Smooth muscle cell (in vitro differentiated cells): ENCODE data around the gene TMEM140. TPM values are rescaled to one million over a fixed set of nuclear protein-coding genes. Genes with fewer than 3 reads are reported as not detected.
A peak's percentile ranks its signal among the peaks of the same experiment; 100 is the strongest.
"Not testable (repeated sequence)": the region's sequence is repeated elsewhere in the genome, so short reads cannot be mapped to it uniquely, and the experiment has no call there.

ENCODE experiments used
- DNase-seq: peaks from one replicate; lab custom pipeline; 2025; ENCODE audit not compliant: unreplicated experiment; lab: John Stamatoyannopoulos, UW
- H2AFZ ChIP-seq: fragments of 200-600 bp; sonication (generic); 2 replicates; pipeline ENCODE4 v1.6.0; 2016; ENCODE audit warnings: antibody characterized with exemption, low read depth, mild to moderate bottlenecking
- H3F3A ChIP-seq: fragments of 200-600 bp; sonication (generic); 2 replicates; pipeline ENCODE4 v1.6.0; 2017; ENCODE audit warnings: antibody characterized with exemption, low read depth
- H3K27ac ChIP-seq: fragments of 200-600 bp; sonication (generic); 2 replicates; pipeline ENCODE4 v1.5.1; 2016; ENCODE audit warnings: low read depth, mild to moderate bottlenecking
- H3K27me3 ChIP-seq: fragments of 200-600 bp; sonication (generic); 2 replicates; pipeline ENCODE4 v1.6.1; 2016; ENCODE audit warnings: low read depth, mild to moderate bottlenecking
- H3K36me3 ChIP-seq: fragments of 200-600 bp; sonication (generic); 2 replicates; pipeline ENCODE4 v1.5.1; 2016; ENCODE audit warnings: low read depth
- H3K4me1 ChIP-seq: fragments of 200-600 bp; sonication (generic); 2 replicates; pipeline ENCODE4 v1.5.1; 2016; ENCODE audit warnings: low read depth
- H3K4me2 ChIP-seq: fragments of 200-600 bp; sonication (generic); 2 replicates; pipeline ENCODE4 v1.6.0; 2016; ENCODE audit warnings: mild to moderate bottlenecking
- H3K4me3 ChIP-seq: fragments of 200-600 bp; sonication (generic); 2 replicates; pipeline ENCODE4 v1.5.1; 2016; ENCODE audit warnings: mild to moderate bottlenecking
- H3K79me2 ChIP-seq: fragments of 200-600 bp; sonication (generic); 2 replicates; pipeline ENCODE4 v1.6.0; 2016; ENCODE audit warnings: low read depth, mild to moderate bottlenecking
- H3K9ac ChIP-seq: fragments of 200-600 bp; sonication (generic); 2 replicates; pipeline ENCODE4 v1.6.0; 2016; ENCODE audit warnings: low read depth
- H3K9me3 ChIP-seq: fragments of 200-600 bp; sonication (generic); replicated peaks from 2 replicates; pipeline ENCODE4 v1.5.1; 2016; ENCODE audit warnings: low read depth
- H4K20me1 ChIP-seq: fragments of 200-600 bp; sonication (generic); 2 replicates; pipeline ENCODE4 v1.6.0; 2016; ENCODE audit warnings: low read depth
- CTCF ChIP-seq: fragments of 200-600 bp; sonication (generic); IDR thresholded peaks from 2 replicates; pipeline ENCODE4 v1.5.1; 2017; ENCODE audit warnings: borderline replicate concordance, mild to moderate bottlenecking, antibody characterized with exemption; ENCODE audit not compliant: insufficient read depth, poor library complexity, severe bottlenecking
- WGBS: methylation state at CpG from one replicate; pipeline ENCODE4 v1.1.7; 2016; ENCODE audit warnings: low lambda C conversion rate; 5-methylcytosine and 5-hydroxymethylcytosine counted together
- polyA plus RNA-seq: library from polyadenylated mRNA; unstranded; fragments of >200 nt; fragmentation: Nextera tagmentation; extraction: Ambion mirVana; gene quantifications from 2 replicates; pipeline ENCODE4 v1.2.1, GENCODE V29; 2016
- total RNA-seq: library from RNA; depleted of rRNA; stranded (reverse); fragments of >200 nt; gene quantifications from 2 replicates; pipeline ENCODE4 v1.2.3, GENCODE V29; 2014

TMEM140 gene
- total and polyA plus RNA-seq, 2 experiments from 2014 or later = 5.6 TPM; not detected in 1

- no peaks in the 10 kb centered on the region for H3K27me3 ChIP-seq
- H2AFZ ChIP-seq = peak within 1 kb of the TSS; percentile 96
- DNase-seq = peak; percentile 91
- H3K36me3 ChIP-seq = no peaks in the 10 kb centered on the region
- H3K9ac ChIP-seq = peak within 1 kb of the TSS; percentile 88
- H3K27ac ChIP-seq = peak within 1 kb of the TSS; percentile 83
- H3K79me2 ChIP-seq = peaks cover 5% of the 10 kb centered on the region
- no peaks in the 10 kb centered on the region for H4K20me1 ChIP-seq
- 1% methylated on average over 66 of the region's 82 CpGs for WGBS
- H3F3A ChIP-seq = no peaks in the 10 kb centered on the region
- TF ChIP-seq CTCF = no peak
- peak within 1 kb of the TSS; percentile 93 for H3K4me3 ChIP-seq
- H3K4me1 ChIP-seq = no peaks in the 10 kb centered on the region
- peak within 1 kb of the TSS; percentile 95 for H3K4me2 ChIP-seq
- H3K9me3 ChIP-seq = no peaks in the 10 kb centered on the region
Measured at GRCh38 chr7:135211179-135211945, 63.5 kb downstream of the TMEM140 start, which contains the start of gene WDR91. Gene WDR91 (minus strand): TSS chr7:135211526. CDS start chr7:135211502, 24 bp downstream.

DNA sequence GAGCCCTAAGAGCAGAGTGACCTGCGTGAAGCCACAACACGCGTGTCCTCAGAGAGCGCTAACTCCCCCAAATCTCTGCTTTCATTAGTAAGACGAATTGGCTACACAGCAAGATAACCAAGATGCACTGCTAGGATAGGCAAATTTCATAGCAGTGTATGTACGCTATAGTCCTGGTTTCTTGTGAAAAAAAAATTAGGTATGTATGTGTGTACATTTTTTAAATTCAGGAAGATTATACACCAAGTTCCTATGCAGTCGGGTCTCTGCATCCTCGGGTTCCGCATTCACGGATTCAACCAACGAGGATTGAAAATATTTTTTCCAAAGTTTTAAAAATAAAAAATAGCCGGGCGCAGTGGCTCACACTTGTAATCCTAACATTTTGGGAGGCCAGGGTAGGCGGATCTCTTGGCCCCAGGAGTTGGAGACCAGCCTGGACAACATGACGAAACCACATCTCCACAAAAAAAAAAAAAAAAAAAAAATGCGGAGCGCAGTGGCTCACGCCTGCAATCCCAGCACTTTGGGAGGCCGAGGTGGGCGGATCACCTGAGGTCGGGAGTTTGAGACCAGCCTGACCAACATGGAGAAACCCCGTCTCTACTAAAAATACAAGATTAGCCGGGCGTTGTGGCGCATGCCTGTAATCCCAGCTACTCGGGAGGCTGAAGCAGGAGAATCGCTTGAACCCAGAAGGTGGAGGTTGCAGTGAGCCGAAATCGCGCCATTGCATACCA is 64.2 kb downstream of the TMEM140 start:
- Histone ChIP-seq H3K27ac (peak overlapping the region; percentile 83), H3K4me3 (peak overlapping the region; percentile 93), H2AFZ (peak overlapping the region; percentile 96), H3K4me2 (peak overlapping the region; percentile 95), H3K9ac (peak overlapping the region; percentile 88)
- not testable (repeated sequence) for H3K9me3 ChIP-seq, H3K4me1 ChIP-seq, DNase-seq, H3K27me3 ChIP-seq, H3K79me2 ChIP-seq, H4K20me1 ChIP-seq, H3K36me3 ChIP-seq, H3F3A ChIP-seq
- WGBS = 55% methylated on average over 24 of the region's 30 CpGs

- Histone ChIP-seq H3K9me3 (no peaks in the 10 kb centered on the region), H3F3A (no peaks in the 10 kb centered on the region), H3K4me1 (no peaks in the 10 kb centered on the region), H3K36me3 (no peaks in the 10 kb centered on the region), H4K20me1 (no peaks in the 10 kb centered on the region), H3K9ac (no peak overlapping the region), H3K79me2 (peaks cover 5% of the 10 kb centered on the region), H3K4me3 (no peak overlapping the region), H2AFZ (no peak overlapping the region), H3K27me3 (no peaks in the 10 kb centered on the region), H3K27ac (no peak overlapping the region), H3K4me2 (no peak overlapping the region)
- 44% methylated on average over 2 of the region's 2 CpGs for WGBS
- TF ChIP-seq CTCF = no peak
- no peak for DNase-seq
Measured at GRCh38 chr7:135213831-135214230, 66.0 kb downstream of the TMEM140 start.

GRCh38 chr7:135215180-135215579 is 67.3 kb downstream of the TMEM140 start:
- H3K4me3 ChIP-seq = no peak overlapping the region
- H3K9me3 ChIP-seq = no peaks in the 10 kb centered on the region
- no peaks in the 10 kb centered on the region for H3K27me3 ChIP-seq
- WGBS = 99% methylated on average over 4 of the region's 4 CpGs
- no peak for TF ChIP-seq CTCF
- no peaks in the 10 kb centered on the region for H3F3A ChIP-seq
- no peak overlapping the region for H3K4me2 ChIP-seq
- H2AFZ ChIP-seq = no peak overlapping the region
- no peaks in the 10 kb centered on the region for H4K20me1 ChIP-seq
- no peak for DNase-seq
- H3K27ac ChIP-seq = no peak overlapping the region
- H3K9ac ChIP-seq = no peak overlapping the region
- H3K36me3 ChIP-seq = no peaks in the 10 kb centered on the region
- H3K4me1 ChIP-seq = no peaks in the 10 kb centered on the region
- peaks cover 2% of the 10 kb centered on the region for H3K79me2 ChIP-seq
